K562 treated with DMSO at 1 percent for 24 hours (cell line): ENCODE data around the gene SLC22A12. TPM values are rescaled to one million over a fixed set of nuclear protein-coding genes. Genes with fewer than 3 reads are reported as not detected.

Source experiments
- total RNA-seq: library from RNA; unstranded; fragments of 300-600 nt; gene quantifications from 2 replicates; pipeline ENCODE4 v1.2.3, GENCODE V29; 2022; ENCODE audit warnings: low read depth; ENCODE audit not compliant: insufficient read depth

The SLC22A12 gene
- not detected in 2 replicates for total RNA-seq

DNA sequence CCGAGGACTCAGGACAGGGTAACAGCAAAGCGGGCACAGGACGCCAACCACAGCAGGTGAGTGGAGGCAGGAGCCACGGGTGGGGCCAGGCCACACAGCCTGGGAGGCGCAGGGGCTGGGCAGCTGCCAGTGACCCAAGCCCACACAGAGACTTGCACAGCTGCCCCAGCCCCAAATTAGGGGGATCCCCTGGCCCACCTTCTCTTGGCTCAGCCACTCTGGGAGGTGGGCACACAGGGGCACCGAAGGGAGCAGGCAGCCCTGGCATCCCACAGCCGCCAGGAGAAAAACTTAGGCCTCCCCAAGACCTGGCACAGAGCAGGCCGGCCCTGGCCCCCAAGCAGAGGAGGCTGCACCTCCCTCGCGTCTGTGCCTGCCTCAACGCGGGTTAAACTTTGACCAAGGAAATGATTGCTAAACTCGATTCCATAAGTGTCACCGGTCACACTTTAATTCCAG, at the start of gene SLC22A12:
SLC22A12 (plus strand) TSS at position 458 of the 459 bp plus-strand sequence. CDS start 337 bp downstream, outside the sequence.

Other genes with a start within 250 kb of the SLC22A12 start
- 30.9 and 35.9 TPM in 2 replicates for gene RPS6KA4, start 232.1 kb upstream of the SLC22A12 start, total RNA-seq
- gene SLC22A11, start 35.3 kb upstream of the SLC22A12 start, total RNA-seq = 0.24 TPM in 1 of 2 replicates, not detected in the other
- 0.12 TPM in 1 of 2 replicates, not detected in the other for gene NRXN2, start 132.0 kb downstream of the SLC22A12 start, total RNA-seq
- gene RASGRP2, start 152.9 kb downstream of the SLC22A12 start, total RNA-seq = 4.1 and 9.6 TPM in 2 replicates
- gene PYGM, start 168.8 kb downstream of the SLC22A12 start, total RNA-seq = 3.0 and 3.3 TPM in 2 replicates
- gene SF1, start 187.3 kb downstream of the SLC22A12 start, total RNA-seq = 112 and 115 TPM in 2 replicates
- gene MAP4K2, start 212.0 kb downstream of the SLC22A12 start, total RNA-seq = 14.9 and 18.6 TPM in 2 replicates
- 49.6 and 56.7 TPM in 2 replicates for gene MEN1, start 219.3 kb downstream of the SLC22A12 start, total RNA-seq